Psoas muscle (tissue), 8 donors: Measurements from ENCODE around the gene PDE6D. TPM values are rescaled to one million over a fixed set of nuclear protein-coding genes. Genes with fewer than 3 reads are reported as not detected.

ENCODE experiments used
- ATAC-seq, 4 donors: fragments of 200-7000 bp; cut with Tn5 transposase; one replicate each; pipeline ENCODE4 v1.9.1; 2020; ENCODE audit warnings: moderate library complexity in 3 of 4, mild to moderate bottlenecking in 2 of 4
- DNase-seq, 2 donors: peaks; one replicate each; pipeline ENCODE4 v3.0.0-alpha.2; 2020
- H3K27ac ChIP-seq: fragments of 200-600 bp; one replicate; pipeline ENCODE4 v1.8.0; 2022
- H3K27me3 ChIP-seq, 3 donors: fragments of 200-600 bp in 1 of 3; one replicate each; pipeline versions ENCODE4 v1.6.1 to v1.8.0; 2013 to 2022; ENCODE audit warnings: low read length in 2 of 3, mild to moderate bottlenecking in 2 of 3, moderate library complexity in 1 of 3; ENCODE audit not compliant: insufficient read depth in 3 of 3
- H3K36me3 ChIP-seq, 2 donors: fragments of 200-600 bp in 1 of 2; one replicate each; pipeline versions ENCODE4 v1.6.1 to v1.8.0; 2013 to 2022; ENCODE audit warnings: low read depth in 1 of 2, mild to moderate bottlenecking in 1 of 2, moderate library complexity in 1 of 2; ENCODE audit not compliant: insufficient read depth in 1 of 2
- H3K4me1 ChIP-seq: fragments of 200-600 bp; one replicate; pipeline ENCODE4 v1.8.0; 2022
- H3K4me3 ChIP-seq: fragments of 200-600 bp; one replicate; pipeline ENCODE4 v1.8.0; 2022; ENCODE audit warnings: mild to moderate bottlenecking
- H3K9me3 ChIP-seq: fragments of 200-600 bp; one replicate; pipeline ENCODE4 v1.8.0; 2022
- WGBS, 3 donors: extraction: QIAGEN DNeasy Blood & Tissue Kit; methylation state at CpG; one replicate each; pipeline versions ENCODE4 v1.1.6 to v1.1.7; 2013; 5-methylcytosine and 5-hydroxymethylcytosine counted together
- intact Hi-C, 2 donors: fragments of 100-400 bp; cut with DNase I; formaldehyde crosslinking; loops; one replicate each; pipeline versions ENCODE4 v1.11.0 to v1.14.2; 2022
- polyA plus RNA-seq, 3 donors: library from polyadenylated mRNA; stranded (reverse); fragments of 200-250 nt; gene quantifications; one replicate each; pipeline ENCODE4 v1.2.3, GENCODE V29; 2013
- total RNA-seq, 4 donors: library from RNA; stranded (reverse); fragmentation: NEBNext Ultra II Directional in 2 of 4; extraction: Animal tissue kit (Norgen Biotek cat#: 25700) in 2 of 4; gene quantifications; one replicate each; pipeline versions ENCODE4 v1.2.1 to v1.2.4, GENCODE V29; 2021 to 2023
- TF ChIP-seq, protein P1 (sequence below): fragments of 200-600 bp; IDR thresholded peaks from one replicate; pipeline ENCODE4 v1.8.0; 2022; ENCODE audit warnings: antibody characterized with exemption
- donor health status: healthy with polysubstance abuse.
- donor health status: DM: no; HTN: no; CAD: no; lungs with moderate emphysema.
- donor health status: Bipolar disorder and iron deficiency.
- donor health status: healthy.
- donor health status: DM: yes; HTN: yes; CAD: no.
- donor health status: DM: no; HTN: no; CAD: no.
- donor health status: DM: no; HTN: no; CAD: no.
- donor health status: DM: yes; HTN: yes; CAD: no.

The PDE6D gene
- total and polyA plus RNA-seq, 7 donors = 8.7 to 22.5 (median 13.8) TPM

DNA sequence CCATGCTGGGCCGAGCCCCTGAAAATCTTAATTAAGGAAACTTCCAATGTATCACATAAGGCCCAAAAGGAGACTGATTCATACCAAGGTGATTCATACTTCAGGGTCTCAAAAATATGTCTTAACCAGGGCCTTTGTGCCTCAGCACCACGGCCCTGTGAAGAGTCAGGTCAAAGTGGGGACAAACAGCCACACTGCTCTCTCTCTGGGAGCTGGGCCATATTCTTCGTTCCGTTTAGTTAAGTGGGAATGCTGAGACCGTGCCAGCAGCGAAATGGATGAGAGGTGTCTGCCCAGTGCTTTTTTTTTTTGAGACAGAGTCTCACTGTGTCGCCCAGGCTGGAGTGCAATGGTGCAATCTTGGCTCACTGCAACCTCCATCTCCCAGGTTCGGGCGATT is 82.1 kb downstream of the PDE6D start:
- peak; percentile 41 to 71 for DNase-seq
- peak in 3 of 4 donors; percentile 22 to 38 (median 31) for ATAC-seq
- TF ChIP-seq, protein P1, sequence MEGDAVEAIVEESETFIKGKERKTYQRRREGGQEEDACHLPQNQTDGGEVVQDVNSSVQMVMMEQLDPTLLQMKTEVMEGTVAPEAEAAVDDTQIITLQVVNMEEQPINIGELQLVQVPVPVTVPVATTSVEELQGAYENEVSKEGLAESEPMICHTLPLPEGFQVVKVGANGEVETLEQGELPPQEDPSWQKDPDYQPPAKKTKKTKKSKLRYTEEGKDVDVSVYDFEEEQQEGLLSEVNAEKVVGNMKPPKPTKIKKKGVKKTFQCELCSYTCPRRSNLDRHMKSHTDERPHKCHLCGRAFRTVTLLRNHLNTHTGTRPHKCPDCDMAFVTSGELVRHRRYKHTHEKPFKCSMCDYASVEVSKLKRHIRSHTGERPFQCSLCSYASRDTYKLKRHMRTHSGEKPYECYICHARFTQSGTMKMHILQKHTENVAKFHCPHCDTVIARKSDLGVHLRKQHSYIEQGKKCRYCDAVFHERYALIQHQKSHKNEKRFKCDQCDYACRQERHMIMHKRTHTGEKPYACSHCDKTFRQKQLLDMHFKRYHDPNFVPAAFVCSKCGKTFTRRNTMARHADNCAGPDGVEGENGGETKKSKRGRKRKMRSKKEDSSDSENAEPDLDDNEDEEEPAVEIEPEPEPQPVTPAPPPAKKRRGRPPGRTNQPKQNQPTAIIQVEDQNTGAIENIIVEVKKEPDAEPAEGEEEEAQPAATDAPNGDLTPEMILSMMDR = no peak
- Histone ChIP-seq H3K4me3 (no peak overlapping the region), H3K4me1 (peaks cover 13% of the 10 kb centered on the region), H3K36me3 (no peaks in the 10 kb centered on the region), H3K27ac (no peak overlapping the region), H3K27me3 (no peaks in the 10 kb centered on the region), H3K9me3 (no peaks in the 10 kb centered on the region)
- intact Hi-C loops = no loop called here
- 27 to 36% (median 34%) methylated on average over 9 of the region's 9 CpGs for WGBS, 3 donors

DNA sequence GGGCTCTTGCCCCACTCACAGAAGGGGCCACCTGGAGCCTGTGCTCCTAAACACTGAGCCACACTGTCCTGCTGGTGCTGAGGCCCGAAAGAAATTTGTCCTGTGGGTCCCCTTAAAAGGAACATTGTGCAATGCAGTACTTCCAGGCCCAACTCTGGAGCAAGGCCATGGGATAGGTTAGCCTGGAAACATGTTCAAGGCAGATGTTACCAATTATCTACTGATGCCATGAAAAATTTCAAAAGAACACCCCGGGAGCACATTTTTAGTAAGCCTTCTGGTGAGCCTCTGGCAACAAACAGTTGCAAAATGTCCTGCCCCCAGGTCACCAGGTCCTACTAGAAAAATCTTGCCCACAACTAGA is 85.1 kb downstream of the PDE6D start:
- peak; percentile 49 to 80 (median 56) for ATAC-seq
- H3K4me3 ChIP-seq = no peak overlapping the region
- H3K9me3 ChIP-seq = no peaks in the 10 kb centered on the region
- peak; percentile 68 to 84 for DNase-seq
- 27 to 39% (median 36%) methylated on average over 2 of the region's 2 CpGs for WGBS, 3 donors
- H3K27me3 ChIP-seq = no peaks in the 10 kb centered on the region
- no peaks in the 10 kb centered on the region for H3K36me3 ChIP-seq
- H3K27ac ChIP-seq = no peak overlapping the region
- H3K4me1 ChIP-seq = no peaks in the 10 kb centered on the region
- TF ChIP-seq, protein P1 = no peak
- intact Hi-C loops = no loop called here

DNA sequence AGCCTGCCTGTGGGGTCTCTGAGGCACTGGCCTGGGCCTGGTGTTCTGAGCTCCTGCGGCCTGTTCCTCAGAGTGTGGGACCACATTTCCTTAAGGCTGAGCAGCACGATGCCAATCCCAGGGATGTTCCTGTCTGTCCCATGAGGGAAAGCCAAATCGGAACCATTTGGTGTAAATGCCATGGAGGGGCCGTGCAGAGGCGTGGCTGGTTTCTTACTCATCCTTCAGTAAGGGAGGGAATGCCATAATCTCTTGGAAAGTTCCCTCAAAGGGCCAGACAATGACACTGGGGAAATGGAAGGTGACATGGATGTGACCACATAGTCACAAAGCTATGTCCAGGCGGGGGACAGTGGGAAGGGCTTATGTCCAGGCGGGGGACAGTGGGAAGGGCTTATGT is 87.1 kb downstream of the PDE6D start:
- Histone ChIP-seq H3K27me3 (no peaks in the 10 kb centered on the region), H3K4me1 (peaks cover 5% of the 10 kb centered on the region), H3K9me3 (no peaks in the 10 kb centered on the region), H3K27ac (no peak overlapping the region), H3K4me3 (no peak overlapping the region), H3K36me3 (no peaks in the 10 kb centered on the region)
- 61 to 78% (median 68%) methylated on average over 7 of the region's 7 CpGs for WGBS, 3 donors
- DNase-seq = no peak
- ATAC-seq = no peak
- TF ChIP-seq, protein P1 = no peak
- intact Hi-C loops = no loop called here

DNA sequence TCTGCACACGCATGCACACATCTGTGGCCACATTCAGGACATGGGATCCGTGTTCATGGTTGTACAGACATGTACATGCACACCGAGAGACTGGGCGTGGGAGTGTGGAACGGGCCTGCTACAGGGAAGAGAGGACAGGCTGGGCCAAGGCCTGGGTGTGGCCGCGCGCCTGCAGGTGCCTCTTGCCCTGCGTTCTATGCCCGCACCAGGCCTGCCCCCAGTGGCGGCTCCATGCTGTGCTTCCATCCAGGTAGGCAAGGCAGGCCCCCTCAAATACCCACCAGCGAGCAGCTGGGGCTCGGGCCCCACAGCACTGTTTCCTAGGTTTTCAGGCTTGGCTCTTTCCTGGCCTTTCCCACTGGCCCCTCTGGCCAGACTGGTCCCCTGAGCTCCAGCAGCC is 88.2 kb downstream of the PDE6D start:
- Histone ChIP-seq H3K27ac (no peak overlapping the region), H3K4me3 (no peak overlapping the region), H3K9me3 (no peaks in the 10 kb centered on the region), H3K4me1 (peaks cover 9% of the 10 kb centered on the region), H3K36me3 (no peaks in the 10 kb centered on the region), H3K27me3 (no peaks in the 10 kb centered on the region)
- TF ChIP-seq, protein P1 = no peak
- 92 to 97% (median 96%) methylated on average over 13 of the region's 13 CpGs for WGBS, 3 donors
- ATAC-seq = no peak
- DNase-seq = peak in 1 of 2 donors; percentile 7
- intact Hi-C loops = no loop called here

DNA sequence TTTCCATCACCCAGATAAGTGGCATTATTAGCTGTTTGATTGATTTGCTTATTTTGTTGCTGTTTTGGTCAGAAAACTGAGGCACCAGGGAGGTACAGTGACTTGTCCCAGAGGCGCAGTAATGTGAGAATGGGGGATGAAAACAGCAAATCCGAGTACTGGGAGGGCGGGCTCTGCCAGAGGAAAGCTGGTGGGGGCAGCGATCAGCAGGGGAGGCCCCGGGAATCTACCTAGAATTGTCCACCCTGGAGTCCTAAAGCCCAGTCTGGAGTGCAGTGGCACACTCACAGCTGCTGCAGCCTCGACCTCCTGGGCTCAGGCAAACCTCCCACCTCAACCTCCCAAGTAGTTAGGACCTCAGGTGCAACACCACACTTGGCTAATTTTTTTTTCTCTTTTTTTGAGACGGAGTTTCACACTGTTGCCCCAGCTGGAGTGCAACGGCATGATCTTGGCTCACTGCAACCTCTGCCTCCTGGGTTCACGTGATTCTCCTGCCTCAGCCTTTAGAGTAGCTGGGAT is 89.8 kb downstream of the PDE6D start:
- intact Hi-C loops = no loop called here
- DNase-seq = no peak
- no peaks in the 10 kb centered on the region for H3K27me3 ChIP-seq
- no peak for ATAC-seq
- H3K4me1 ChIP-seq = peaks cover 9% of the 10 kb centered on the region
- H3K36me3 ChIP-seq = no peaks in the 10 kb centered on the region
- 57 to 65% (median 61%) methylated on average over 8 to 9 of the region's 9 CpGs for WGBS, 3 donors
- H3K27ac ChIP-seq = no peak overlapping the region
- TF ChIP-seq, protein P1 = no peak
- H3K4me3 ChIP-seq = no peak overlapping the region
- no peaks in the 10 kb centered on the region for H3K9me3 ChIP-seq
